RWPE2 (cell line): ENCODE results near the gene NCOR2.

ENCODE experiments used
- ATAC-seq: fragments of 200-7000 bp; cut with Tn5 transposase; 3 replicates; pipeline ENCODE4 v1.9.1; 2021; ENCODE audit warnings: low read depth
- DNase-seq: peaks from one replicate; pipeline ENCODE4 v3.0.0-alpha.2; 2020; ENCODE audit warnings: low spot score
- H3K27ac ChIP-seq: fragments of 450-650 bp; 2 replicates; pipeline ENCODE4 v1.5.1; 2017; ENCODE audit warnings: mild to moderate bottlenecking; ENCODE audit not compliant: poor library complexity, severe bottlenecking
- H3K27me3 ChIP-seq: fragments of 250-450 bp; sonication (Bioruptor Pico); 2 replicates; pipeline ENCODE4 v1.5.1; 2021; ENCODE audit warnings: mild to moderate bottlenecking, moderate library complexity; ENCODE audit not compliant: insufficient read depth, poor library complexity, severe bottlenecking
- H3K36me3 ChIP-seq: fragments of 250-450 bp; sonication (Bioruptor Pico); 2 replicates; pipeline ENCODE4 v1.5.1; 2020; ENCODE audit warnings: low read depth, mild to moderate bottlenecking, moderate library complexity
- H3K4me1 ChIP-seq: fragments of 250-450 bp; sonication (Bioruptor Pico); 2 replicates; pipeline ENCODE4 v1.5.1; 2021; ENCODE audit warnings: mild to moderate bottlenecking, moderate library complexity; ENCODE audit not compliant: insufficient read depth, poor library complexity, severe bottlenecking
- H3K4me3 ChIP-seq: fragments of 250-450 bp; sonication (Bioruptor Pico); 2 replicates; pipeline ENCODE4 v1.5.1; 2021; ENCODE audit warnings: mild to moderate bottlenecking, moderate library complexity; ENCODE audit not compliant: severe bottlenecking
- H3K9me3 ChIP-seq: fragments of 250-450 bp; sonication (Bioruptor Pico); 2 replicates; pipeline ENCODE4 v1.5.1; 2021; ENCODE audit warnings: mild to moderate bottlenecking, moderate library complexity; ENCODE audit not compliant: severe bottlenecking
- TF ChIP-seq, protein P1 (sequence below): fragments of 450-650 bp; IDR thresholded peaks from one replicate; pipeline ENCODE4 v1.5.1; 2017; ENCODE audit warnings: mild to moderate bottlenecking, moderate library complexity; ENCODE audit not compliant: poor library complexity, severe bottlenecking

The NCOR2 gene

DNA sequence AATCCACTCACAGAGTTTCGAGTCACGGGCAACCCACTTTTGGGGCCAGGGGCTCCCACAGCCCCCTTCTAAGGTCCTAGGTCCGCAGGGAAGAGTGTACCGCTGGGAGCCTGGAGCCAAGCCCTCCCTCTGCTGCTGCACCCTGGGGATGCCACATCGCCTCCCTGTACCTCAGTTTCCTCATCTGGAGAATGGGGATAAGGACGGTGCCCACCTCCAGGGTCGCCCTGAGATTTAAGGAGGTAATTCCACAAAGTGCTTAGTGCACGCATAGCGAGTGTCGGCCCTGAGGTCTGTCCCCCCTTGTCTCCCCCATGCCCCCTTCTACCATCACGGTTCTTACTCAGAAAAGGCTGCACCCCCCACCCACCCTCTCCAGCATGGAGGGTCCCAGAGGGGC lies 35.5 kb downstream of the NCOR2 start:
- Histone ChIP-seq H3K4me1 (no peaks in the 10 kb centered on the region), H3K27ac (no peak overlapping the region), H3K36me3 (peaks cover 15% of the 10 kb centered on the region), H3K27me3 (no peaks in the 10 kb centered on the region), H3K4me3 (no peak overlapping the region), H3K9me3 (no peaks in the 10 kb centered on the region)
- TF ChIP-seq, protein P1, sequence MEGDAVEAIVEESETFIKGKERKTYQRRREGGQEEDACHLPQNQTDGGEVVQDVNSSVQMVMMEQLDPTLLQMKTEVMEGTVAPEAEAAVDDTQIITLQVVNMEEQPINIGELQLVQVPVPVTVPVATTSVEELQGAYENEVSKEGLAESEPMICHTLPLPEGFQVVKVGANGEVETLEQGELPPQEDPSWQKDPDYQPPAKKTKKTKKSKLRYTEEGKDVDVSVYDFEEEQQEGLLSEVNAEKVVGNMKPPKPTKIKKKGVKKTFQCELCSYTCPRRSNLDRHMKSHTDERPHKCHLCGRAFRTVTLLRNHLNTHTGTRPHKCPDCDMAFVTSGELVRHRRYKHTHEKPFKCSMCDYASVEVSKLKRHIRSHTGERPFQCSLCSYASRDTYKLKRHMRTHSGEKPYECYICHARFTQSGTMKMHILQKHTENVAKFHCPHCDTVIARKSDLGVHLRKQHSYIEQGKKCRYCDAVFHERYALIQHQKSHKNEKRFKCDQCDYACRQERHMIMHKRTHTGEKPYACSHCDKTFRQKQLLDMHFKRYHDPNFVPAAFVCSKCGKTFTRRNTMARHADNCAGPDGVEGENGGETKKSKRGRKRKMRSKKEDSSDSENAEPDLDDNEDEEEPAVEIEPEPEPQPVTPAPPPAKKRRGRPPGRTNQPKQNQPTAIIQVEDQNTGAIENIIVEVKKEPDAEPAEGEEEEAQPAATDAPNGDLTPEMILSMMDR = no peak
- ATAC-seq (no peak), DNase-seq (no peak)

- ATAC-seq (no peak), DNase-seq (no peak)
- H3K9me3 ChIP-seq = no peaks in the 10 kb centered on the region
- no peak overlapping the region for H3K27ac ChIP-seq
- TF ChIP-seq, protein P1 = no peak
- no peaks in the 10 kb centered on the region for H3K4me1 ChIP-seq
- no peak overlapping the region for H3K4me3 ChIP-seq
- peaks cover 15% of the 10 kb centered on the region for H3K36me3 ChIP-seq
- no peaks in the 10 kb centered on the region for H3K27me3 ChIP-seq
Measured at GRCh38 chr12:124531281-124531745, 36.1 kb downstream of the NCOR2 start.

GRCh38 chr12:124530637-124531263 lies 36.7 kb downstream of the NCOR2 start:
- no peak overlapping the region for H3K27ac ChIP-seq
- H3K27me3 ChIP-seq = no peaks in the 10 kb centered on the region
- DNase-seq (no peak), ATAC-seq (no peak)
- H3K9me3 ChIP-seq = no peaks in the 10 kb centered on the region
- TF ChIP-seq, protein P1 = no peak
- H3K4me3 ChIP-seq = no peak overlapping the region
- H3K36me3 ChIP-seq = peaks cover 15% of the 10 kb centered on the region
- H3K4me1 ChIP-seq = peaks cover 1% of the 10 kb centered on the region

- TF ChIP-seq, protein P1 = no peak
- Histone ChIP-seq H3K27me3 (no peaks in the 10 kb centered on the region), H3K4me3 (no peak overlapping the region), H3K27ac (no peak overlapping the region), H3K36me3 (peaks cover 13% of the 10 kb centered on the region), H3K4me1 (peaks cover 8% of the 10 kb centered on the region), H3K9me3 (no peaks in the 10 kb centered on the region)
- ATAC-seq (no peak), DNase-seq (no peak)
Measured at GRCh38 chr12:124529565-124530276, 37.7 kb downstream of the NCOR2 start.
